Effector CD4-positive, alpha-beta T cell (primary cell): ENCODE data around the gene TBPL2.
"Not testable (repeated sequence)": the region's sequence is repeated elsewhere in the genome, so short reads cannot be mapped to it uniquely, and the experiment has no call there.

ENCODE experiments used
- DNase-seq: peaks from one replicate; pipeline ENCODE4 v3.0.0-alpha.2; 2020

The TBPL2 gene

DNA sequence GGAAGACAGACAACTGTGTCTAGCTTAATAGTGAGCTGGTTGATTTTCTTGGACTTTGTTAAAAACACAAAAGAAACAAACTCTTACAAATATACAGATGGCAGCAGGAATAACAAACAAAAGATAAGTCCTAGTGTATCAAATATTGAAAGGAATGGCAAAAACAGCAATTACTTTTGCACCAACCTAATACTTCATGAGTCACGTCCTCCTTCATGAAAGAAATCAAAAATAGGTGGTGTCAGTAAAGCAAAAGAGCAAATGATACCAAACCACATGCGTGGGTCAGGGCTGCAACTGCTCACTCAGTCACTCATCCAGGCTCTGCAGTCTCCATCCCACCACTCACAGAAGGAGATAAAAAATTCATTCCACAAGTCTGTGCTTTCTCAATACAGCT, 40.6 kb downstream of the TBPL2 start:
- DNase-seq: no peak

DNA sequence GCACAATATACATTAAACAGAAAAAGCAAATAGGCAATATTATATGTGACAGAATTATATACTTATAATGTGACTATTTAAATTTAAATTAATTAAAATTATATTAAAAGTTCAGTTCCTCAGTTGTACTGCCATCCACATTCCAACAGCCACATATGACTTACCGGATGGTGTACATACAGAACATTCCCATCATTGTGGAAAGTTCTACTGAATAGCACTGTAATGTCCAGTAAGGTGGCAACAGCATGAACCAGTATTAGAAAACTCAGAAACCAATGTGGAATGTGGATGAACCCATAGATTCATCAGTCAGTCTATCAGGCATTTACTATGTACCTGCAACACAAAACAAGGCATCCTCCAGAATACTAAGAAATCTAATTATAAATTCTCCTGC, 41.2 kb downstream of the TBPL2 start:
- DNase-seq: no peak

DNA sequence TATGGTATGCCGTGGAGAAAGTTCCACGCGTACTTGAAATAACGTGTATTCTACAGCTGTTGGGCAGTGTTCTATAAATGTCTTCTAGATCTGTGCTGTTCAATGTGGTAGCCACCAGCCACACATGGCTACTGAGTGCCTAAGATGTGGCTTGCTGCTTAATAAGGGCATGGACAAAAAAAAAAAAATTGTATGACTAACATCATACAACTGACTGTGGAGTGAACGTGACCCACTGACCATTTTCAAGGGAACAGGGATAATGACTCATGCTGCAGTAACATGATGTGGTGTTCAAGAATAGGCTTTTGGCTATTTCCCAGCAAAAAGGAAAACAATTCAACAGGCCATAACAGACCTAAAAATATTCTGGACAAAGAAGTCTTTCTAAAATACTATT, 41.7 kb downstream of the TBPL2 start:
- DNase-seq: no peak

DNA sequence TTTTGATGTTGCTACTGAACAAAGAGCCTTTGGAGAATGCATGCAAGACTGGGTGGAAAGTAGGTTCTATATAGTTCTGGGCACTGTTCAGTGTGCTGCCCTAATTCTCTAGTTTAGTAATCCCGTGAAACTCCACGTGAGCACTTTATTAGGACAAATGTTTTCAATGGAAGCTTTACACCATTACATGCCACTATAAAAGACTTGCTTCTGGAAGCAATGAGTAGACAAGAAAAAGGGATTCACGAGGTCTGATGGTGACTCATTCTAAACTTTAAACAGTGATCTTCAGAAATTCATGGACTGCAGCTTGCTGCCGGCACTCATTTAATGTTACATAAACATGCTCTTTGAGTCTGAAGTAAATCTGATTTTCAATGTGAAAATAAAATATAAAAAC, 51.1 kb downstream of the TBPL2 start:
- no peak for DNase-seq

DNA sequence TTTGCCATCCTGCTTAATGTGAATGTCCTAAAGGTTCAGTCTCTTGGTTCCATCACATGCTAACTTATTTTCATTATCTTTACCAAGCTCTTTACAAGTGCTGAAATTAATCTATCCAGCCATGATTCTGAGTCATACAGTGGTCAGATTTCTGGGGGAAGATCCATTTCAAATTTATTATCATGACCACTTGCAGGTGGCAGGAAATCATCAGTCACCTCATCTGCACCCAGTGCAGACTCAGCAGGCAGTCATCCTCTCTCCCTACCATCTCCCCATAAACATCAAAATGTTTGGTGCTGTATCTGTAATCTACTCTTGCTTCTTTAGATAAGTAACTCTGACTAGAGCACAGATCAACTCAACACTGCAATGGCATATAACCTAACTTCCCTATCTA, 52.3 kb downstream of the TBPL2 start:
- DNase-seq: no peak

DNA sequence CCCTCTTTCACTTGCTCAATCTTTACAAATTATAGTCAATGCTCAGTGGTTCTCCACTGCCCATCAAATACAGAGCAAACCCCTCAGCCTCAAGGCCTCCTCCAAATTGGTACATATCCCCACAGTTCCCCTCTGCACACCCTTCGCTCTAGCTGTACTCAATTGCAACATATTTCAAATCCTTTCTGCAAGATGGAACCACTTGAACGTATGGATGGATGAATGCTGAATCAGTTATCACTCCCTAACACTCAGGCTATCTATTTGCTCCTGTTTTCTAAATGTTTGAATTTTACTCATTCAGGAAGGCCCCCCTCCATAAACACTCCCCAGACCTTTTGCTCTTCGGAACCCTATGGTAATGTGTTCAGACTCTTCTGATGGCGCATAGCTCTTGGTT, 53.3 kb downstream of the TBPL2 start:
- no peak for DNase-seq

DNA sequence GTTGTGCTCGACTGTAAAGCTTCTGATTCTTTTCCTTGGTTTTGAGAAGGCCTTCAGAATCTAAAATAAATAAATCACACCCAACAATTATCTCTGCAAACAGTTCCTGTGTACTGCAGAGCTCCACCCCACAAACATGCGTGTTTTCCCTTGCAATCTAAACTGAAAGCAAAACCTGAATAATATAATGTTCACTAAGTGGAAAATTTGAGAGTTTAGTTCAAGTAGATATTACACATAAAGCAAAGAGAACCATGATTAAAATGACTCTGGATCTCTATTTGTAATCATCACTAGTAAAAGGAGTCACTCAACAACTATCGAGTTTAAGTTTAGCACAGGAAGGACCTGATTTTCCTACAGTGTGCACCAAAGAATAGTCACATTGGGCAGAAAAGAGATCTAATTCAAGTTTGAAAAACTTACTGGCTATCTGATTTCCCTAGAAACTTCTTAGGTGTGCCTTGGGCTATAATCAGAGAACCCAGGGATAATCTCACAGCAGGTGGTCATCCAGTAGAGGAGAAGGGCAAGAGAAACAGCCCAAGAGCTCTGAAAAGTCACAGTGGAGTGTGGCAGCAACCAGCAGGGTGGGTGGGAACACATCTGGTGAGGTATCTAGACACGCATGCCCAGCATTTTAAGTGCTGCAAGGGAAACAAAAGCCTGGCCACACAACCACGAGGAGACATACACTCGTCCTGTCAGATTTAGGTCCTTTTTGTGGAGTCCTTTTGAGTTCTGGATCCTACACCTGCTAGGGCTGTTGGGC, 54.2 kb downstream of the TBPL2 start:
- DNase-seq: no peak

DNA sequence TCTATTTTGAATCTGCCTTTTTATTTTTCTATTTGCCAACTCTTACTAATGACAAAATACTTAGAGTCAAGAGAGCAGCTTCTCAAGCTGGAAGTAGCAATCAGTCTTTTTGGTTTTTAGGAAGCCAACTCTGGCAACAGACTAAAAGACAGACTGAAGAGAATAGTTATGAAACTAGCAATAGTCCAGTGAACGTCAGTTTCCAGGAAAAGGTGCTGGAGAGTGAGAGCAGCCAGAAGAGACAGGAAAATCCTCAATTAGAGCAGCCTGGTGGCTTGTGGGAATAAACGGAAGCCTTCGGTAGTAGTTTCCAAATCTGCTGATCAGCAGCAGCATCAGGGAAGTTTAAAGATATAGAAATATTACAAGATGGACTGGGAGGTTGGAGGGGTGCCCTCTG, 55.9 kb downstream of the TBPL2 start:
- no peak for DNase-seq

DNA sequence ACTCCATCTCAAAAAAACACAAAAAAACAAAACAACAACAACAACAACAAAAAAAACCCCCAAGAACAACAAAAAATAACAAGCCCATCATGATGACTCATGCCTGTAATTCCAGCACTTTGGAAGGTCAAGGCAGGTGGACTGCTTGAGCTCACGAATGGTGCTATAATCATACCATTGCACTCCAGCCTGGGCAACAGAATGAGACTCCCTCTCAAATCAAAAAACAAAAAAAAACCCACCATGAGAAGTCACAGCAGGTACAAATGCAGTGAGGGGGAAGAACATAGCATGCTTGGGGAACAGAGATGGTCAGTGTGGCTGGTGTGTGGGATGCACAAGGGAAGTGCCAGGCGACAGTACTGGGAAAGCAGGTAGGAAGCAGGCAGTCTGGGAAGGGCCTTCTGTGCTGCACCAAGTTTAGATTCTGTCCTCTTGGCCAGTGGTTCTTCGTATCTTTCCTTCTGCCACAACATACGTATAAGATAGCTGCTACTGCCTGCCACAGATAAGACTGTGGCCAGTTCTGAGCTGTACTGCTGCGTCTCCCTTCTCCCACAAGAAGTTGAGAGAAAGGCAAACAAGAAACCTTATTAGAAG, 56.8 kb downstream of the TBPL2 start:
- no peak for DNase-seq

DNA sequence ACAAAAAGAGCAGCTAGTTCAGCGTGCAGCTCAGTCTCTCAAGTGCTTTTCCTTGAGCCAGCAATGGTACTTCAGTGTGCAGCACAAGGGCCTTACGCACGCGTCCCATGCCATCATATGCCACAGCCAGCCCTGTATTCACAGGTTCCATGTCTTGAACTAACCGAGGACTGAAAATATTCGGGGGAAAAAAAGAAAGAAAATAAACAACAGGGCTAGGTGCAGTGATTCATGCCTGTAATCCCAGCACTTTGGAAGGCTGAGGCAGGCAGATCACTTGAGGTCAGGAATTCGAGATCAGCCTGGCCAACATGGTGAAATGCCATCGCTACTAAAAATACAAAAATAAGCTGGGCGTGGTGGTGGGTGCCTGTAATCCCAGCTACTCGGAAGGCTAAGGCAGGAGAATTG, 57.4 kb downstream of the TBPL2 start:
- DNase-seq: not testable (repeated sequence)

DNA sequence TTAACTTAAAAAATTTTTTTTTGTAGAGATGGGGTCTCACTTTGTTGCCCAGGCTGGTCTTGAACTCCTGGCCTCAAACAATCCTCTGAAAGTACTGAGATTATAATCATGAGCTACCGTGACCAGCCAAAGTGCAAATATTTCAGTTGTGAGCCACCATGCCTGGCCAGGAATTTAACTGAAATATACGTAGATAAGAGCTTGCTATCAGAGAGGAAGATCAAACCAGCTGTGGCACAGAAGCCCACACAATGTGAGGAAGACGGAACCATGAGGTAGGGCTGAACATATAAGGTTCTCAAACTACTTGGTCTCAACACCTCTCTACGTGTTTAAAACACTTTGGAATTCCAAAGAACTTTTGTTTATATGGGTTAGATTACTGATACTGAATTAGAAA, 57.9 kb downstream of the TBPL2 start:
- DNase-seq: no peak

DNA sequence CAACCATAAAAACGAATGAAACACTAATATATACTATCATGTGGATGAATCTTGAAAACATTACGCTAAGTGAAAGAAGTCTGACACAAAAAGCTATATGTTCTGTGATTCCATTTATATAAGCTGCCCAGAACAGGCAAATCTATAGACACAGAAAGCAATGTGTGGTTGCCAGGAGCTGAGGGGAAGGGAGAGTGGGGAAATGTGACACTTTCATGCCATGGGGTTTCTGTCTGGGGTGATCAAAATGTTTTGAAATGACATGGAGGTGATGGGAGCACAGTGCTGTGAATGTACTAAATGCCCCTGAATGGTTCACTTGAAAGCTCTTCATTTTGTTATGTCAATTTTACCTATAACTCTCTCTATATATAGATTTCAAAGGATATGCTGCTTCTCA, 58.9 kb downstream of the TBPL2 start:
- DNase-seq: no peak

DNA sequence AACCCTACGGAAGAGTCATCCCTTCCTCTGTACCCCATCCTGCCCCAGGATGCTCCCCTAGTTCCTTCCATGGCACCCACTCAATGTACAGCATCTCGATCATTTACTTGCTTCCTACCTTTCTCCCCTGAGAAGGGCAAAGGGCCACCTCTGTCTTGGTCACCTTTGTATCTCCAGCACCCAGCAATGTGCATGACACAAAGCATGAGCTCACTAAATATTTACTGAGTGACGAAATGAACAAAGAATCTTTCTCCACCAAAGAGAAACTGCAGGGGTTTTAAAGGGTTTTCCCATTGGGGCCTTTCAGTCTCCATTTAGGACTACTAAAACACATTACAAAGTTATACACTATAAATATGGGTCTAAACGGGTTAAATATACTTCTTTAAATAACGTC, 59.4 kb downstream of the TBPL2 start:
- no peak for DNase-seq

DNA sequence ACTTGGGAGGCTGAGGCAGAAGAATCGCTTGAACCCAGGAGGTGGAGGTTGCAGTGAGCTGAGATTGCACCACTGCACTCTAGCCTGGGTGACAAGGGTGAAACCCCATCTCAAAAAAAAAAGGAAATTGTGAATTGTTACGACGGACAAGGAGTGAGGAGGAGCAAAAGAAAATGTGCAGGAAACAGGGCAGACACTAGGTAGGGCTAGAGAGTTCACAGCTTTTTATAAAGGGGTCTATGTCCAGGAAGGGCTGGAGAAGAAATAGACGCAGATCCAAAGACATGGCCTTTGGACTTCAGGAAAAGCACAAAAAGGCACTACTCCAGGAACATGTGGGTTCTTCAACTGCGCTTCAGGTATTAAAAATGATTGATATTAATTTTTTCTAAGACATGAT, 63.2 kb downstream of the TBPL2 start:
- DNase-seq: no peak

DNA sequence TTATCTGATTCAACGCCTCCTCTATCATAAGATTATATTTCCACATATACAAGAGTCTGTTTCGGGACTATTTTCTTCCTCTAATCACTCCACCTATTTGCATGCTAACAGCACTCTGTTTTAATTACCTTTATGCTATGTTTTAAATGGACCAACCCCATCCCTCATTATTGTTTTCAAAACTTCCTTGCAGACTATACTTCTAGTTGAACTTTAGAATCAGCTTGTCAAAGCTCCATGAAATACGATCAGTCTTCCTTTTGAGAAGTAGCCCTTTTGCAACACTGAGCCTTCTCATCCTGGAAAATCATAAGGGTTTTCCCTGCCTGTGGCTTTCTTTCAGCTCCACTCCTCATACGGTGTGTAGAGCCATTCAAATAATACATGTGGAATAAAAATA, 65.6 kb downstream of the TBPL2 start:
- DNase-seq: no peak

DNA sequence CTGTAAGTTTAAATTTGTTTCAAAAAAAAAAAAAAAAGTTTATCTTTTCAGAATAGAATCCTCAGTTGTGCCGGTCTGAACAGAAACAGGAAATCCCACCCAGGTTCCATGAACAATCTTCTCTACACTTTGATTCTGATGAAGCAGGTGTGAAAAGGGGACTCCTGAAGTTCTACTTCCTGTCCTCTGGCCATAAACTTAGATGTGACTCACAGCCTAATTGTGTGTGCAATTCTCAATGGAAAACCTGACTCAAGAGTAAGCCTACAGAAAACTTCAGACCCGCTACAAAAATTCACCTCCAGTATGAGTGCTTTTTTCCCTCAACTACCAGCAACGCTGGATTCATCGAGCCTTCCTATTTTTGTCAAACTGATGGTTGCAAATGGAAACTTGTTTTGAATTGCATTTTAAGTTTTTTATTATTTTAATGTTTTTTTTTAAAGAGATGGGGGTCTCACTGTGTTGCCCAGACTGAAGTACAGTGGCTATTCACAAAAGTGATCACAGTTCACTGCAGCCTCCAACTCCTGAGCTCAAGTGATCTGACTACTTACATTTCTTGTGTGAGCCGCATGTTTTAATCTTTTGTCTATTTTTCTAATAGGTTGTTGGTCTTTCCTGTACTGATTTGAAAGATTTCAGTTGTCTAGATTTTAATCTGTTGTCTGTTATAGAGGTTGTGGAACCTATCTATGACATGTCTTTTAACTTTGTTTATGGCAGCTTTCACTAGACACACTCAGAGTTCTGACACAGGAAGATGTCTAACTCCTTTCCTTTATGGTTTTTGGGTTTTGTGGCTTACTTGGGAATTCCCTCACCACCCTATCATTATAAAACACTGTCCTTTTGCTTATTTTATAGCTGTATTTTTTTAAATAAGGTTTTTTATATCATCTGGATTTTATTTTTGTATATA, 66.4 kb downstream of the TBPL2 start:
- peak; percentile 16 for DNase-seq

DNA sequence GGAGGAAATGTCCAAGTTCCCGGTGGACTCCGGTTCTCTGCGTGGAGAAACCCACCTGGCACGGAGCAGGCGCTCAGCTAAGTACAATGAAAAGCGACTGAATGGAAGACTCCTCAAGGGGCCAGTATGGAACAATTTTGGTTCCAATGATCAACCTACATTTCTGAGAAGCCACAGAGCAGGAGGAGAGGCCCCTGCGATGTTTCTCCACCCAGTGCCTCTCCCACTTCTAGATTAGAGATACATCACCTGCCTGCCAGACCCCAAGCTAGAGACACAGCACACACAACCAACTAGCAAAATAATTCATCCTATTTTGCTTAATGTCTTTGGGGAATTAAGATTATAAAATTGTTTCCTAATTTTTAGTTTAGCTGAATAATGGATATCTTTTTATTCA, 67.6 kb downstream of the TBPL2 start:
- DNase-seq: no peak

DNA sequence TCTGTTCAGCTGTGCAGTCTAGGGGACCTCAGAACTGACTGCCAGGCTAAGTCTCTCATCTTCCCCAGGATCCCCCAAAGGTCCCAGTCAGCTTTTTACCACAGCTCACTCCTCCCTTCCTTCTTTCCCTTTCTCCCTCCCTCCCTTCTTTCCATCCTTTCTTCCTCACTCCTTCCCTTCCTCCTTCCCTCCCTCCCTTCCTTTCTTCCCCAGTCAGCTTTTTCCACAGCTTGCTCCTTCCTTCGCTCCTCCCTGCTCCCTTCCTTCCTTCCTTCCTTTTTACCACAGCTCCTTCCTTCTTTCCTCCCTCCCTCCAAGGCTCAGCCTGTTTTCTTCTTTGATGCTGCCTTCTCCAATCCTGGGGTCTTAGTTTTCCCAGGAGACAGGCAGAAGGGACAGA, 68.0 kb downstream of the TBPL2 start:
- no peak for DNase-seq

DNA sequence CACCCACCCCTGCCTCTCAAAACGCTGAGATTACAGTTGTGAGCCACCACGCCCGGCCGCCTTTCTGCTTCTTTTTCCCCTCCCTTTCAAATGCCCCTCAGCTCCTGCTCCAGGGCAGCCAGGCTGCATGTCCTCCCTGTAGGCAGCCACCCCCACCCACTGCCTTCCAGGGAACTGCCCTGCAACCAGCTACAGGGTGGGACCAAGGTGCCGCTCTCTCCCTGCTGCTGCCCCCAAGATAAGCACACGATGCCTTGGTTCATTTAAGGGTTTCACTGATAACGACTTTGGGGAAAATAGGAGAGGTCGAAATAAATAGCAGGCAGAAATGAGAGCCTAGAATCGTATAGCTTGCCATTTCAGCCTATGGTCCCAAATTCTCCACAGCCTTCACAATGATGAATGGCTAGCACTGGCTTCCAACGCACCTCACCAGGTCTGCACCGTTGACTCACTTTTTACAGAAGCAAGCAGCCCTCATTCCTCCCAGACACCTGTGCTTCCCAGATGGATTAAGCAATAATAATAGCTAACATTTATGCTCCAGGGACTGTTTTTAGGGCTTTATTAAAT, 69.4 kb downstream of the TBPL2 start:
- no peak for DNase-seq

DNA sequence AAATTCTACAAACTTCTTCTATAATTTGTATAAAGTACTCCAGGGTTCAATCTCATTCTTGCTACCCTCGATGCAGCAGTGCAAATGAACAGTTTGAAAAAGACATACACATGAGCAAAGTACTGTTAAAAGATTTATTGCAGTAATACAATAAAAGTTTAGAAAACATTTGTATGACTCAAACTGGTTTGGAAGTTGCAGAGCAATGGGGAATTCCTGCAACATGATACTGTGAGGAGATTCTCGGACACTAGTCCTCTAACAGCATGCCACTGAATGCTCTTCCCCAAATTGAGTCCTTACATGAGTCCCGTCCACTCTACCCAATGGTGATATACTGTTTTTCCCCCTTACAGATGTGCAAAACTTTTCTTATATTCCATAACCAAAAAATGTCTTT, 74.1 kb downstream of the TBPL2 start:
- DNase-seq: no peak
